Activated T-helper 9 cell treated with anti-CD3 and anti-CD28 coated beads, Interleukin-2, amount 50 U/mL, for 16 hours (primary cell): ENCODE results near the gene DYNC1LI1.

Experiments used
- DNase-seq: peaks from one replicate; pipeline ENCODE4 v3.0.0-alpha.2; 2020; ENCODE audit warnings: low read depth

Gene DYNC1LI1

DNA sequence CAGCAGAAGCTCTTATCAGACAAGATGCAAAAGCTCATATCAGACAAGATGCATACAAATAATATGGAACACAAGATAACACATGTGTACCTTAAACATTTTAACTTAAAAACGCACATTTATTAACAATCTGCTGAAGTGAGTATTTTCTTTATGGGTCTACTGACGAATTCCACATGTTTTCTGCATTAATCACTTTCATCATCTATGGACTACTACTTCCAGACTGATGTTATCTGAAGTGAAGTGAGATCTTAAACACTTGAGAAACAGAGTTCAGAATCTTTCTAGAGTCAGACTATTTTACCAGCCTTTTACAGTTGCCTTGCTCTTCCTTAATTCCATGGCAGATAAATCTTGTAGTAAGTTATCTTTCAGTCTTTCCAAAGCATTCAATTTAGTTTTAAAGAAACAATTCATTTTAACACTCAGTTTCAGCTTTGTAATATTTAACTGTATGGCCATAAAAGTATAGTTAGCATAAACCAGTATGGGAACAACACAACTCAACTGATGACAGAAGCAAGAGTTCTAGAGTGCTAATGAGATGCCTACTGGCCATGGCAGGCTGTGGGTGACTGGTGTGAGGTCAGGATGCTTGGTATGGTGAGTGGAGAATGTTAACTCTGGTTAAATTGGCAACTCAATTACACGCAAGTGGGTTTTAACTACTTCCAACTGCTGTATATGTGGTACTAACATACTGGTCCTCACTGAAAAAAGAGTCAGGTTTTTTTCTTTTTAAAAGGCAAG, 77.8 kb downstream of the DYNC1LI1 start:
- DNase-seq, result no peak

DNA sequence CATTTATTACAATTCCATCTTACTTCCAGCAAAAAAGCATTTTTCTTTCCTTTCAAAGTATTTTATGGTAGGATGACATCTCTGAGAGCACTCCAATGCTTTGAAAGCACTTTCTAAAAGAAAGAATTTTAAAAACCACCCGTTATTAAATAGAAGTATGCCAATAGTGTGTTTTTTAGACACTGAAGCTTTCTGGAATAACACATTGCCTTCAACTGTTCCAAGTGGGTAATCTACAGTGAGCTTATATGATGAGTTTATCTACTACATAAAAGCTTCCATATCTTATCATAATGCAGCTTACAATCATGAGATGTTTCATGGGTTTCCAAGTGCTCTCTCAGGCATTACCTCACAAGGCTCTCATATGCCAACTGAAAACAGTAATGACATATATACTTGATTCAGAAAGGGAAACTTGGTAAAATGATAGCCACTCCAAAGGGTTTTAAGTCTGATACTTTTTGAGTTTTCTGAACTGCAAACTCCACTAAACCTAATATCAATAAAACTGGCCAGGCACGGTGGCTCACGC, 82.1 kb downstream of the DYNC1LI1 start:
- no peak for DNase-seq

DNA sequence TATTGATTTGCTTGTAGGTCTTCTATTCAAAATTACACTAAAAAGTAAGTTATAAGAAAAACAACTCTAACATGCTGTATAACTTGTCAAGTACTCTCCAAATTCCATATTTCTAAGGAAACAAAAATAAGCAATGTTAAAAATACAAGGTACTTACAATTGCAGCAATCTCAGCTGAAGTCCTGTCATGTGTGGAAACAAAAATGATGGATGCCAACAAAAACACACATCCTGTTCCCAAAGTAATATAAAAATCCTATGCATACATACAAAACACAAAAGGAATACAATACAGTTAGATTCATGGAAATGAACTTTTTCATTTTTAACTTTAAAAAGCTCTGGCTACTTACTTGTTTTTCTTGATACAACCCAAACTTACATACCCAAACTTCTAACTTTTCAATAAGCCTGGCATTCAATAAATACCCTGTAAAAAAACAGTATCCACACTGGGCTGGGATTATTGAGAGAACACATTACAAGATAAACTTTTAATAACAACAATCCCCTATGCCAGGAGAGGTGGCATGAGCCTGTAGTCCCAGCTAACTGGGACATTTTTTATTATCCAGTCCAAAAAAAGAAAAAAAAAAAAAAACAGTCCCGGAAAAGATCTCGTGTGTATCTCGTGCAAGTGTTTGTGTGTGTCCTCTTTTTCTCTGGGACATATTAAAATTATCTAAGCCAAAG, 82.7 kb downstream of the DYNC1LI1 start:
- DNase-seq, result no peak

DNA sequence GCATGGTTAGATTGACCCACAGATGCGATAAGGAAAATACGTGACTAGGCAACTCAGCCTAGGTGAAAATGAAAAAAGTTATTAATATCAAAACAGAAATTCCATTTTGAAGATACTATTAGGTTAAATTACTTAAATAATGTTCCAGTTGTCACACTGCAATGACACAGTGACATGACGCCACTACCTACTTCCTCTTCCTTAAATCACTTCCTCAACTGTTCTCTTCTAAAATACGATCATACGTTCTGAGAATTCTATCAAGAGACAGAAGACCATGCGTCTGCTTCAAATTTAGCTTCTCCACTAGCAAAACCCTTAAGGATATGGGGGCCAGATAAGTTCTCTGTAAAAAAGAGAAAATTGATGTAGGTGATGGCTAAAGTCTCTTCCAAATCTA, 86.2 kb downstream of the DYNC1LI1 start:
- no peak for DNase-seq

DNA sequence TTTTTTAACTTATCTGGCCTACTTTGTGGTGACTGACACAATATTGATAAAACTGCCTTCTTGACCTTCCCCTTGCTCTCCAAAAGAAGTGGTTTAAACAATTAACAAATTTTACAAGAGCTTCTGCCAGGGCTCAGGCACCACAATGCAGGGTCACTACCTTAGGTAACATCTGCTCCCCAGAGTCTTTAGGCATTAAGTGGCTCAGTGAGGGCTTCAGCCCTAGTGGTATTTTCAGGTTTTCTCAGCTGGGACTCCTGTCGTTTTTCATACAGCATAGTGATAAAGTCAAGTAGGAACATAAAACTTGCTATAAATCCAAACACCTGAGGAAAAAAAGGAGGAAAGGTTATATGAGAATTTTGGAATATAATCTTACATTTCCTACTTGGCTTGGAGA, 86.9 kb downstream of the DYNC1LI1 start:
- no peak for DNase-seq

DNA sequence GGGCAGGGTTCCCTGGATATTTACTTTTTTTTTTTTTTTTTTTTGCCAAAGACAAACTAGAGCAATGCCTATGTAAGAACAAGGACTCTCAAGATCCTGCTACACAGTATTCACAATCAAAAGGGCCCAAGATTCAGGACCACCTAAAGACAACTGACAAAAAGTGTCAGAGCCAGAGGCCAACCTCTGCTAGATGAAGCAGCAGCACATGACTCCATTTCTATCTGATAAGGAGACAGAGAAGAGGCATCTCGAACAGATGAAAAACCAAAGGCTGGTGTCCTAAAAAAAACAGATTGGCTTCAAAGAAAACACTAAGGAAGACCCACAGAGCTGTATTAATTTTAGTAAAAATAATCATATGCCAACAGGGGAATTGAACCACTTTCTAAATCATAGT, 88.0 kb downstream of the DYNC1LI1 start:
- DNase-seq, result no peak

DNA sequence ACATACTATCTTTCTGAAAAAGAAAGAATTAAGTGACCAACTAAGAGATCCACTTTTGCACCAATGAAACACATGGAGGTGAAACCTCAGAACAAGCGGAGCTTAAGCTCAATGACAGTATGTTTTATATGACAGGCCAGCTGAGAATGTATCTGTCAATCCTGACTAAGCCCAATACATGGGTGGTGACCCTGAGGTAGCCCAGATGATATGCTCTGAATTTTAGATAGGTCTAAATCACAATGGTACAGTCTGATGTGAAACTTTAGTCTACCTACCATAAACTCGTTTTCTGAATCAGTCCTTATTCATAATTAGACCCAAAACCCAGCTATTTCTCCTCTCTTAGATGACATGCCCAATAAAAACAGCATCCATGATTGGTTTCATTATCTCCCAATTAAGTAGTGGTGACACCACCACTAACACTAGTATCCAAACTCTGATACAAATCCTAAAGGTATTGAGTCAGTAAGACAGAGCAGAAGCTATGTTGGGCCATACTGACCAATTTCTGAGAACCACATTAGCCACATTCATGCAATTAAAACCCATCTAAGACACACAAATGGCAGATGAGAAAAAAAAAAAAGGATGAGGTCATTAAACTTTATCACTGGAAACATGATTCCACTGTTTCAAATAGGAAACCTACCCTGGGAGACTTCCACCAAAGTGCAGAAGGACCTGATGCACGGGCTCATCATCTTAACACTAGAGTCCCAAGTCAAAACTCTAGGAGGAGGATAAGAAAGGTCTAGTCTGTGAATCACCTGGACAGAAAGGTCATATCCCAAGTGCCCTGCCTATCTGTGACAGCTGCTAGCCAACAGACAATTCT, 88.6 kb downstream of the DYNC1LI1 start:
- no peak for DNase-seq

DNA sequence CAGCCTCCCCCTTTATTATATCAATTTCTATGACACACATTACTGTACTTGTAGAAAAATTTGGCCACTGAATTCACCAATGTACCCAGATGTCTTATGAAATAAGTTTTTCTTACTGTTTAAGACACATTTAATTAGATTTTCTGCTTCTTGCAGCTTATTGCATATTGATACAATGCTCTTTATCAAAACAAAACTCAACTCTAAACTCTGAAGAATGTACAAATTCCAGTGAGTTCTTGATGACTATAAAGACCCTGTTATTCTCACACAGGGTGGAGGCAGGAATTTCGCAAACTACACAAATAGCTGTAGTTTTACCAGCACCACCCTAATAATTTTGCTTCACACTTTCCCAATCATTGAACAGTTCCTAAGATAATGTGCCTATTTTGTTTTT, 90.1 kb downstream of the DYNC1LI1 start:
- DNase-seq, result no peak
